ENCODE data around the gene B4GALT3.

B4GALT3 gene

GRCh38 chr1:161200421-161200991 lies 23.2 kb upstream of the B4GALT3 start:
- no peak for ATAC-seq

DNA sequence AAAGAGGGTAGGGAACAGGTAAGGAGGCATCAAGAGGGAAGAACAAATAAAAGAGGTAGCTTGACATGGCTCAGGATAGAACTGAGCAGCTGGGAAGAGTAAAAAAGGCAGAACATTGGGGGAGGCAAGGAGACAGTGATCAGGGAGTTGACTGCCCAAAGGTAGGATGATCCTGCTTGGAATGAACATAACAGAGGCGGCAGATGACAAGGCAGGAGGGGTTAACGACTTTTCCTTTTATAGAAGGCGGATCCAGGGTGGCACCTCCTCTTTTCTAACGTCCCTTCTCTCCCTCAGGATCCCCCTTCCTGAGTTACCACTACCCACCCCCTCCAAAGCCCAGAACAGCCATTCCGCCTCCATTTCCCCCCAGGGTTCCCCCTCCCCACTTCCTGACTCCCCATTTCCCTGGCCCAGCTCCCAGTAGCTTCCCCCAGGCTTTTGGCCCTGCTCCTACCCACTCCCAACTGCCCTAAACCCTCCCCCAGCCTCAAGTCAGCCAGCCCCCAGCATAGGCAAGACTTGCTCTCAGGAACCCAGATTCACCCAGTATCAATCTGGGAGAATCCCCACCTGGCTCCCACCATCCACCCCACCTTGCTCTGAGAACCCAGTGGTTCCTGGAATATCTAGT lies 22.3 kb upstream of the B4GALT3 start:
- ATAC-seq = no peak
- TF ChIP-seq ZFP30 (CRISPR knock-in tag; IDR thresholded peaks at IDR 0.05) (no peak), ARNTL (CRISPR knock-in tag; IDR thresholded peaks at IDR 0.05; ENCODE audit: borderline replicate concordance, low read depth) (no peak), SNAI2 (CRISPR knock-in tag; IDR thresholded peaks at IDR 0.05) (no peak), ZFP3 (CRISPR knock-in tag; IDR thresholded peaks at IDR 0.05) (no peak), ZNF8 (CRISPR knock-in tag; IDR thresholded peaks at IDR 0.05) (no peak), TOX (CRISPR knock-in tag; IDR thresholded peaks at IDR 0.05; ENCODE audit: borderline replicate concordance) (no peak)

More at GRCh38 chr1:161200421-161200991, 23.2 kb upstream of the B4GALT3 start:
- TF ChIP-seq ZFP3 (CRISPR knock-in tag; IDR thresholded peaks at IDR 0.05) (no peak), ESRRG (CRISPR knock-in tag; IDR thresholded peaks at IDR 0.05) (no peak), TOX (CRISPR knock-in tag; IDR thresholded peaks at IDR 0.05; ENCODE audit: borderline replicate concordance) (no peak)

- no peak for TF ChIP-seq PPARA (CRISPR knock-in tag; IDR thresholded peaks at IDR 0.05; ENCODE audit: borderline replicate concordance)
- TF ChIP-seq BACH2 (CRISPR knock-in tag; IDR thresholded peaks at IDR 0.05; ENCODE audit: borderline replicate concordance) = no peak
- TF ChIP-seq SNAI2 (CRISPR knock-in tag; IDR thresholded peaks at IDR 0.05) = no peak
- TF ChIP-seq ZNF8 (CRISPR knock-in tag; IDR thresholded peaks at IDR 0.05) = no peak
- no peak for TF ChIP-seq TOX (CRISPR knock-in tag; IDR thresholded peaks at IDR 0.05; ENCODE audit: borderline replicate concordance)
- TF ChIP-seq POU6F1 (CRISPR knock-in tag; IDR thresholded peaks at IDR 0.05; ENCODE audit: borderline replicate concordance, low read depth) = no peak
- no peak for TF ChIP-seq ZFP3 (CRISPR knock-in tag; IDR thresholded peaks at IDR 0.05)
- TF ChIP-seq ESRRG (CRISPR knock-in tag; IDR thresholded peaks at IDR 0.05) = no peak
- ATAC-seq = peak; percentile 31
Measured at GRCh38 chr1:161198897-161199431, 21.7 kb upstream of the B4GALT3 start, which contains the start of gene ADAMTS4. Gene ADAMTS4, minus strand, starts transcription at chr1:161199054. Its CDS starts 427 bp downstream, at chr1:161198627.

GRCh38 chr1:161198194-161198896 lies 21.0 kb upstream of the B4GALT3 start:
- TF ChIP-seq ZFP30 (CRISPR knock-in tag; IDR thresholded peaks at IDR 0.05) (no peak), ZNF8 (CRISPR knock-in tag; IDR thresholded peaks at IDR 0.05) (no peak), ISL1 (CRISPR knock-in tag; IDR thresholded peaks at IDR 0.05) (no peak), POU6F1 (CRISPR knock-in tag; IDR thresholded peaks at IDR 0.05; ENCODE audit: borderline replicate concordance, low read depth) (0 out of 2 replicates have a peak, but pooled peaks have one; percentile 13), BACH2 (CRISPR knock-in tag; IDR thresholded peaks at IDR 0.05; ENCODE audit: borderline replicate concordance) (no peak), ZFP3 (CRISPR knock-in tag; IDR thresholded peaks at IDR 0.05) (no peak), CSDC2 (CRISPR knock-in tag; IDR thresholded peaks at IDR 0.05) (no peak), CREB5 (CRISPR knock-in tag; IDR thresholded peaks at IDR 0.05; ENCODE audit: low read depth) (no peak)
- peak; percentile 57 for ATAC-seq

GRCh38 chr1:161197560-161198193 lies 20.4 kb upstream of the B4GALT3 start:
- peak; percentile 0; the same call in 2 of the 3 replicates for ATAC-seq
- TF ChIP-seq ZNF8 (CRISPR knock-in tag; IDR thresholded peaks at IDR 0.05) (no peak), ZNF565 (CRISPR knock-in tag; conservative IDR thresholded peaks at IDR 0.05; ENCODE audit: low read depth) (no peak), ARNTL (CRISPR knock-in tag; IDR thresholded peaks at IDR 0.05; ENCODE audit: borderline replicate concordance, low read depth) (no peak), CSDC2 (CRISPR knock-in tag; IDR thresholded peaks at IDR 0.05) (no peak), CSRNP3 (CRISPR knock-in tag; IDR thresholded peaks at IDR 0.05) (no peak), ISL1 (CRISPR knock-in tag; IDR thresholded peaks at IDR 0.05) (no peak), ZNF70 (CRISPR knock-in tag; IDR thresholded peaks at IDR 0.05) (no peak), OSR1 (CRISPR knock-in tag; IDR thresholded peaks at IDR 0.05) (no peak), ZFP30 (CRISPR knock-in tag; IDR thresholded peaks at IDR 0.05) (no peak), RARB (CRISPR knock-in tag; IDR thresholded peaks at IDR 0.05) (no peak), SNAI2 (CRISPR knock-in tag; IDR thresholded peaks at IDR 0.05) (no peak)
- TF ChIP-seq, protein P1, sequence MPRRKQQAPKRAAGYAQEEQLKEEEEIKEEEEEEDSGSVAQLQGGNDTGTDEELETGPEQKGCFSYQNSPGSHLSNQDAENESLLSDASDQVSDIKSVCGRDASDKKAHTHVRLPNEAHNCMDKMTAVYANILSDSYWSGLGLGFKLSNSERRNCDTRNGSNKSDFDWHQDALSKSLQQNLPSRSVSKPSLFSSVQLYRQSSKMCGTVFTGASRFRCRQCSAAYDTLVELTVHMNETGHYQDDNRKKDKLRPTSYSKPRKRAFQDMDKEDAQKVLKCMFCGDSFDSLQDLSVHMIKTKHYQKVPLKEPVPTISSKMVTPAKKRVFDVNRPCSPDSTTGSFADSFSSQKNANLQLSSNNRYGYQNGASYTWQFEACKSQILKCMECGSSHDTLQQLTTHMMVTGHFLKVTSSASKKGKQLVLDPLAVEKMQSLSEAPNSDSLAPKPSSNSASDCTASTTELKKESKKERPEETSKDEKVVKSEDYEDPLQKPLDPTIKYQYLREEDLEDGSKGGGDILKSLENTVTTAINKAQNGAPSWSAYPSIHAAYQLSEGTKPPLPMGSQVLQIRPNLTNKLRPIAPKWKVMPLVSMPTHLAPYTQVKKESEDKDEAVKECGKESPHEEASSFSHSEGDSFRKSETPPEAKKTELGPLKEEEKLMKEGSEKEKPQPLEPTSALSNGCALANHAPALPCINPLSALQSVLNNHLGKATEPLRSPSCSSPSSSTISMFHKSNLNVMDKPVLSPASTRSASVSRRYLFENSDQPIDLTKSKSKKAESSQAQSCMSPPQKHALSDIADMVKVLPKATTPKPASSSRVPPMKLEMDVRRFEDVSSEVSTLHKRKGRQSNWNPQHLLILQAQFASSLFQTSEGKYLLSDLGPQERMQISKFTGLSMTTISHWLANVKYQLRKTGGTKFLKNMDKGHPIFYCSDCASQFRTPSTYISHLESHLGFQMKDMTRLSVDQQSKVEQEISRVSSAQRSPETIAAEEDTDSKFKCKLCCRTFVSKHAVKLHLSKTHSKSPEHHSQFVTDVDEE (CRISPR knock-in tag; IDR thresholded peaks at IDR 0.05) = no peak

Data from SK-N-SH treated with all-trans-retinoic acid at 6 μM for 48 hours (cell line).